ENCODE data around the gene THBD. TPM values are rescaled to one million over a fixed set of nuclear protein-coding genes. Genes with fewer than 3 reads are reported as not detected.

Gene THBD
- total and polyA plus RNA-seq, 9 of the 15 experiments (the other 6 are each of a cell fraction or from before 2014, with no cell fraction given) = 0.07 to 0.49 (median 0.33) TPM

GRCh38 chr20:23097636-23098580 lies 48.4 kb upstream of the THBD start:
- no peak overlapping the region for H3K4me2 ChIP-seq (ENCODE audit: insufficient read depth, low read length)
- intact Hi-C loops (cut with micrococcal nuclease) (no loop called here), in situ Hi-C loops (cut with MboI) (no loop called here)
- DNase-seq (ENCODE audit: extremely low read depth in 1 of 4, low spot score in 3 of 4) = no peak
- no peaks in the 10 kb centered on the region for H3K36me3 ChIP-seq (ENCODE audit: control insufficient read depth, insufficient read depth, low read length)
- POLR2A ChIA-PET = interaction anchor here (2.1 kb wide), 1 partner anchor 12 kb away, joined by 8 read pairs; no protein-coding TSS in a partner anchor
- BruUV-seq (replicated peaks) = no TSS peak
- no peak overlapping the region for H3K27ac ChIP-seq (ENCODE audit: extremely low read depth, low read depth, low read length)
- no peaks in the 10 kb centered on the region for H3K27me3 ChIP-seq (ENCODE audit: control insufficient read depth in 2 of 2, insufficient read depth in 2 of 2, low read length in 2 of 2)
- H3K9me3 ChIP-seq (replicated peaks; ENCODE audit: control insufficient read depth, insufficient read depth, low read depth, low read length) = no peaks in the 10 kb centered on the region
- no peak for FAIRE-seq
- no peak overlapping the region for H3K9ac ChIP-seq (ENCODE audit: insufficient read depth in 1 of 2, low read depth in 2 of 2, low read length in 2 of 2)
- CTCF ChIA-PET (ENCODE audit: low intra/inter-chr PET ratio) = interaction anchor here (0.6 kb wide), 1 partner anchor 82 kb away, joined by 3 read pairs; no protein-coding TSS in a partner anchor
- no peaks in the 10 kb centered on the region for H3K9me1 ChIP-seq (ENCODE audit: control insufficient read depth, insufficient read depth, low read length)
- no peaks in the 10 kb centered on the region for H4K20me1 ChIP-seq (replicated peaks; ENCODE audit: control insufficient read depth, insufficient read depth, low read length)
- no peak overlapping the region for H3K4me3 ChIP-seq
- H3K4me1 ChIP-seq (replicated peaks in 1 of 2; ENCODE audit: control insufficient read depth in 2 of 2, insufficient read depth in 2 of 2, low read length in 2 of 2) = peaks cover 4 to 7% of the 10 kb centered on the region in 2 experiments
- no peaks in the 10 kb centered on the region for H3K79me2 ChIP-seq (ENCODE audit: control insufficient read depth, insufficient read depth, low read length)
- 49% methylated on average over 5 of the region's 16 CpGs for WGBS (ENCODE audit: insufficient coverage, low coverage, missing lambda C conversion rate)
- no peak; the same call in 2 of the 3 replicates for ATAC-seq
- H2AFZ ChIP-seq (ENCODE audit: low read depth, low read length) = no peak overlapping the region
- TF ChIP-seq ETV5 (CRISPR knock-in tag; IDR thresholded peaks at IDR 0.05; ENCODE audit: low read depth) (no peak), CGGBP1 (CRISPR knock-in tag; IDR thresholded peaks at IDR 0.05) (no peak), ZSCAN32 (CRISPR knock-in tag; IDR thresholded peaks at IDR 0.05) (no peak), ARID1B (IDR thresholded peaks at IDR 0.05) (no peak), ZNF589 (CRISPR knock-in tag; IDR thresholded peaks at IDR 0.05; ENCODE audit: low read depth) (no peak), SREBF2 (CRISPR knock-in tag; IDR thresholded peaks at IDR 0.05) (no peak), MGA (IDR thresholded peaks at IDR 0.05) (no peak), ZNF766 (CRISPR knock-in tag; conservative IDR thresholded peaks at IDR 0.05) (no peak)
